C4-2B (cell line): ENCODE measurements around the gene PCNX1.

Source experiments
- ZFX ChIP-seq: fragments of 450-650 bp; IDR thresholded peaks from 2 replicates; pipeline ENCODE4 v1.6.1; 2017
- TF ChIP-seq, protein P1 (sequence below): fragments of 450-650 bp; conservative IDR thresholded peaks from 2 replicates; pipeline ENCODE4 v1.5.1; 2017; ENCODE audit warnings: mild to moderate bottlenecking

DNA sequence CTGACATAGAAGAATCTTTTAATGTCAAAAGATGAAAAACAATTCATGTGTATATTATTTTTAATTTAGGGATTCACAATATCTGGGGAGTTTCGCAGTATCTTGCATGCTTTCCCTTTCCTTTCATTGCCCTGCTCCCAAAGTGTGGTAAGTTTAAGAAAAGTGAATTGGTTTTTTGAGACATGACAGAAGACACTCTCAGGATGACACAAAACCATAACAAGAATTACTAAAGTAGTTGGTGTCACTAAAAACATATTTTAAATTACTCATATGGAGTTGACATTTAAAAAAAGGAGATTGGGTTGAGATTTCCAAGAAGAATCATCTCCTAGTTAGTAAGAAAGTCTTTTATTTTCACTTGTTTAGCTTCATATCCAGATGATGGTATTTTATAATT, 5.1 kb upstream of the PCNX1 start:
- TF ChIP-seq, protein P1, sequence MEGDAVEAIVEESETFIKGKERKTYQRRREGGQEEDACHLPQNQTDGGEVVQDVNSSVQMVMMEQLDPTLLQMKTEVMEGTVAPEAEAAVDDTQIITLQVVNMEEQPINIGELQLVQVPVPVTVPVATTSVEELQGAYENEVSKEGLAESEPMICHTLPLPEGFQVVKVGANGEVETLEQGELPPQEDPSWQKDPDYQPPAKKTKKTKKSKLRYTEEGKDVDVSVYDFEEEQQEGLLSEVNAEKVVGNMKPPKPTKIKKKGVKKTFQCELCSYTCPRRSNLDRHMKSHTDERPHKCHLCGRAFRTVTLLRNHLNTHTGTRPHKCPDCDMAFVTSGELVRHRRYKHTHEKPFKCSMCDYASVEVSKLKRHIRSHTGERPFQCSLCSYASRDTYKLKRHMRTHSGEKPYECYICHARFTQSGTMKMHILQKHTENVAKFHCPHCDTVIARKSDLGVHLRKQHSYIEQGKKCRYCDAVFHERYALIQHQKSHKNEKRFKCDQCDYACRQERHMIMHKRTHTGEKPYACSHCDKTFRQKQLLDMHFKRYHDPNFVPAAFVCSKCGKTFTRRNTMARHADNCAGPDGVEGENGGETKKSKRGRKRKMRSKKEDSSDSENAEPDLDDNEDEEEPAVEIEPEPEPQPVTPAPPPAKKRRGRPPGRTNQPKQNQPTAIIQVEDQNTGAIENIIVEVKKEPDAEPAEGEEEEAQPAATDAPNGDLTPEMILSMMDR = no peak
- no peak for TF ChIP-seq ZFX
